ENCODE measurements around the gene SMC5.

DNA sequence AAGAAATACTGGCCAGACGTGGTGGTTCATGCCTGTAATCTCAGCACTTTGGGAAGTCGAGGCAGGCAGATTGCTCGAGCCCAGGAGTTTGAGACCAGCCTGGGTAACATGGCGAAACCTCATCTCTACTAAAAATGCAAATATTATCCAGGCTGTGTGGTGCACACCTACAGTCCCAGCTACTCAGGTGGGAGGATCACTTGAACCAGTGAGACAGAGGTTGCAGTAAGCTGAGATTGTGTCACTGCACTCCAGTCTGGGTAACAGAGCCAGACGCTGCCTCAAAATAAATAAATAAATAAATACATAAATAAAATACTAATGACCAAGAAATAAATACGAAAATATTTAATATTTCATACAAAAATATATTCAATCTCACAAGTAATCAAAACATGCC, 136.9 kb downstream of the SMC5 start:
- no peak for TF ChIP-seq POLR2AphosphoS5 (IDR thresholded peaks at IDR 0.05; ENCODE audit: low read depth)
- TF ChIP-seq, protein P1, sequence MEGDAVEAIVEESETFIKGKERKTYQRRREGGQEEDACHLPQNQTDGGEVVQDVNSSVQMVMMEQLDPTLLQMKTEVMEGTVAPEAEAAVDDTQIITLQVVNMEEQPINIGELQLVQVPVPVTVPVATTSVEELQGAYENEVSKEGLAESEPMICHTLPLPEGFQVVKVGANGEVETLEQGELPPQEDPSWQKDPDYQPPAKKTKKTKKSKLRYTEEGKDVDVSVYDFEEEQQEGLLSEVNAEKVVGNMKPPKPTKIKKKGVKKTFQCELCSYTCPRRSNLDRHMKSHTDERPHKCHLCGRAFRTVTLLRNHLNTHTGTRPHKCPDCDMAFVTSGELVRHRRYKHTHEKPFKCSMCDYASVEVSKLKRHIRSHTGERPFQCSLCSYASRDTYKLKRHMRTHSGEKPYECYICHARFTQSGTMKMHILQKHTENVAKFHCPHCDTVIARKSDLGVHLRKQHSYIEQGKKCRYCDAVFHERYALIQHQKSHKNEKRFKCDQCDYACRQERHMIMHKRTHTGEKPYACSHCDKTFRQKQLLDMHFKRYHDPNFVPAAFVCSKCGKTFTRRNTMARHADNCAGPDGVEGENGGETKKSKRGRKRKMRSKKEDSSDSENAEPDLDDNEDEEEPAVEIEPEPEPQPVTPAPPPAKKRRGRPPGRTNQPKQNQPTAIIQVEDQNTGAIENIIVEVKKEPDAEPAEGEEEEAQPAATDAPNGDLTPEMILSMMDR (IDR thresholded peaks at IDR 0.05; ENCODE audit: insufficient read depth, low read length) = no peak
- TF ChIP-seq GABPA (IDR thresholded peaks at IDR 0.05; ENCODE audit: low read depth) = no peak
- no peak for TF ChIP-seq SPI1 (IDR thresholded peaks at IDR 0.05; ENCODE audit: borderline replicate concordance, low read depth)
- no peak for TF ChIP-seq REST (IDR thresholded peaks at IDR 0.05; ENCODE audit: insufficient replicate concordance, low read depth)
